HG02973 (cell line): ENCODE results near the gene SULT1A3.
A peak's percentile ranks its signal among the peaks of the same experiment; 100 is the strongest.
"Not testable (repeated sequence)": the region's sequence is repeated elsewhere in the genome, so short reads cannot be mapped to it uniquely, and the experiment has no call there.

Experiments
- ATAC-seq: cut with Tn5 transposase; IDR thresholded peaks from one replicate; pipeline ENCODE4 v1.9.1; 2021; ENCODE audit warnings: moderate library complexity; ENCODE audit not compliant: unreplicated experiment

The SULT1A3 gene

DNA sequence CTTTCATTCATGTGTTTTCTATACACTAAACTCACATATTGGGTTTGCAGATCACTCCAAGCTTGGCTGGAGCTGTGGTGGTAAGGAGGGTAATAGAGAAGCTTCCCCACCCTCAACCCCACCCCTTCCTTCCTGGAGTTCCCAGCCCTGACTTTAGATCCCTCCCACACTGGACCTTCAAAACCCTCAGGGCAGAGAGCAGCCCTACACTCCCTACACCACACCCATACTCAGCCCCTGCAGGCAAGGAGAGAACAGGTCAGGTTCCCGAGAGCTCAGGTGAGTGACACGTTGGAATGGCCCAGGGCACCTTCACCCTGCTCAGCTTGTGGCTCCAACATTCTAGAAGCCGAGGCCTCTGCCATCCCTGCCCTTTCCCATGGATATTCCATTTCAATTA is at the start of gene SULT1A3:
Gene SULT1A3, plus strand, starts transcription at position 207 of the 400 bp plus-strand sequence. CDS start 1,474 bp downstream, outside the sequence.
- not testable (repeated sequence) for ATAC-seq

DNA sequence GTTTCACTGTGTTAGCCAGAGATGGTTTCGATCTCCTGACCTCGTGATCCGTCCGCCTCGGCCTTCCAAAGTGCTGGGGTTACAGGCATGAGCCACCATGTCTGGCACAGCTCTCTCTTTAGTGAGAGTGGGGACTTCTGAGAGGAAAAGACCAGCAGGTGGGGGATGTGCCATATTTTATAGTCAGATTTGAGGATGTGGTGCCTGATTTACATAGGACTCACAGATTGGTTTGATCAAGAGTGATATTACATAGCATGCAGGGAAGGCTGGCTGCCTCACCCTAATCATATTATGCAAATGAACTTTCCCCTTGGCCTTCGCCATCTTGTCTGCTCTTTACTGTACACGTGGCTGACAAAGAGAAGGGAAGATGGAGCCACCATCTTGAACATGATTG is 48.0 kb upstream of the SULT1A3 start:
- no peak for ATAC-seq

DNA sequence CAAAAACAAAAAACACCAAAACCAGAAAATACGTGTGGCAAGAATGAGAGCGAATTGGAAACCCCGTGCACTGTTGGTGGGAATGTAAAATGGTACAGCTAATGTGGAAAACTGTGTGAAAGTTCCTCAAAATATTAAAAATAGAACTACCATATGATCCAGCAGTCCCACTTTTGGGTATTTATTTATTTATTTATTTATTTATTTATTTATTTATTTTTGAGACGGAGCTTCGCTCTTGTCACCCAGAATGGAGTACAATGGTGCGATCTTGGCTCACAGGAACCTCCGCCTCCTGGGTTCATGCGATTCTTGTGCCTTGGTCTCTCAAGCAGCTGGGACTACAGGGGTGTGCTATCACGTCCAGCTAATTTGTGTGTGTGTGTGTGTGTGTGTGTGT is 46.5 kb upstream of the SULT1A3 start:
- ATAC-seq = no peak

DNA sequence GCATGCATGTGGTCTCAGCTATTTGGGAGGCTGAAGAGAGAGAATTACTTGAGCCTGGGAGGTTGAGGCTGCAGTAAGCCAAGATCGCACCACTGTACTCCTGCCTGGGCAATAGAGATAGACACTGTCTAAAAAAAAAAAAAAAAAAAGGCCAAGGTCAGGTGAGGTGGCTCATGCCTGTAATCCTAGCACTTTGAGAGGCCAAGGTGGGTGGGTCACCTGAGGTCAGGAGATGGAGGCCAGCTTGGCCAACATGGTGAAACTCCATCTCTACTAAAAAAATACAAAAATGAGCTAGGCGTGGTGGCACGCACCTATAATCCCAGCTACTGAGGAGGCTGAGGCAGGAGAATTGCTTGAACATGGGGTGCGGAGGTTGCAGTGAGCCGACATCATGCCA is 43.9 kb upstream of the SULT1A3 start:
- no peak for ATAC-seq

DNA sequence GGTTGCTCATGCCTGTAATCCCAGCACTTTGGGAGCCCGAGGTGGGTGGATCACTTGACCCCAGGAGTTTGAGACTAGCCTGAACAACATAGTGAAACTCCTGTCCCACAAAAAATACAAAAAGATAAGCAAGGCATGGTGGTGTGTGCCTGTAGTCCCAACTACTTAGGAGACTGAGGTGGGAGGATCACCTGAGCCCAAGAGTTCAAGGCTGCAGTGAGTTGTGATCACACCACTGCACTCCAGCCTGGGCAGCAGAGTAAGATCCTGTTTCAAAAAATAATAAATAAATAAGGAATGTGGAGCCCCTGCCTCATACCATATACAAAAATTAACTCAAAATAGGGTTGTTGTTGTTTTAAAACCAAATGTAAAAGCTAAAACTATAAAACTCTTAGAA is 41.8 kb upstream of the SULT1A3 start:
- no peak for ATAC-seq

DNA sequence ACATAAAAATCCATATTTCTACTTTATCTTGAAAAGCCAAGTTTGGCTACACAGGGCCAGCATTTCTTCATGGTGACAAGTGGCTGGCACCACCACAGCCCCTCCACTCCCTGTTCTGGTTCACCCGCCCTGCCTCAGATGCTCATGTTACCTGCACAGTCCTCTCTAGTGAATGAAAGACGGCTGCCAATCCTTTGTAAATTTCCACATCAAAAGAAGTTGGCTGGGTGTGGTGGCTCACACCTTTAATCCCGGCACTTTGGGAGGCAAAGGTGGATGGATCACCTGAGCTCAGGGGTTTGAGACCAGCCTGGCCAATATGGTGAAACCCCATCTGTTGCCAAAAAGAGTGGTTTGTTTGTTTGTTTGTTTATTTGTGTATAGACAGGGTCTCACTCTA is 35.5 kb upstream of the SULT1A3 start:
- ATAC-seq = no peak

DNA sequence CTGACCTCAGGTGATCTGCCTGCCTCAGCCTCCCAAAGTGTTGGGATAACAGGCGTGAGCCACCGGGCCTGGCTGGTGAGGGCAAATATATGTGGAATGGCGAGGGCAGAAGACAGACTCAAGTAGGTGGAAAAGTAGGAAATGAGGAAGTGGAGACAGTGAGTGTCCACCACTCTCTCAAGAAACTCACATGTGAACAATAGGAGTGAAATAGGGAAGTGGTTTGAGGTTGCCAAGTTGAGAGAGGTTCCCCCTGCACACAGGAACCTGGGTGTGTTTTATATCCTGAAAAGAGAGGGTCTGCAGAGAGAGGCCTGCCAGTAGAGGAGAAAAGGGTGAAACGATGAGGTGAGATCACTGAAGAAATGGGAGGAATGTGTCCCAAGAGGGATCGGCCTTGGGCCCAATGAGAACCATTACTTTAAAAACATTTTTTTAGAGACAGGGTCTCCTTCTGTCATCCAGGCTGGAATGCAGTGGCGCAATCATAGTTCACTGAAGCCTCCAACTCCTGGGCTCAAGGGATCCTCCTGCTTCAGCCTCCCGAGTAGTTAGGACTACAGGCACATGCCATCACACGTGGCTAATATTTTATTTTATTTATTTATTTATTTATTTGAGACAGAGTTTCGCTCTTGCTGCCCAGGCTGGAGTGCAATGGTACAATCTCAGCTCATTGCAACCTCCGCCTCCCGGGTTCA is 32.7 kb upstream of the SULT1A3 start:
- ATAC-seq = no peak

DNA sequence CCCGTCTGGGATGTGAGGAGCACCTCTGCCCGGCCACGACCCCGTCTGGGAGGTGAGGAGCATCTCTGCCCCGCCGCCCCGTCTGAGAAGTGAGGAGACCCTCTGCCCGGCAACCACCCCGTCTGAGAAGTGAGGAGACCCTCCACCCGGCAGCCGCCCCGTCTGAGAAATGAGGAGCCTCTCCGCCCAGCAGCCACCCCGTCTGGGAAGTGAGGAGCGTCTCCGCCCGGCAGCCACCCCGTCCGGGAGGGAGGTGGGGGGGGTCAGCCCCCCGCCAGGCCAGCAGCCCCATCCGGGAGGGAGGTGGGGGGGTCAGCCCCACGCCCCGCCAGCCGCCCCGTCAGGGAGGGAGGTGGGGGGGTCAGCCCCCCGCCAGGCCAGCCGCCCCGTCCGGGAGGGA is 30.3 kb upstream of the SULT1A3 start:
- not testable (repeated sequence) for ATAC-seq

DNA sequence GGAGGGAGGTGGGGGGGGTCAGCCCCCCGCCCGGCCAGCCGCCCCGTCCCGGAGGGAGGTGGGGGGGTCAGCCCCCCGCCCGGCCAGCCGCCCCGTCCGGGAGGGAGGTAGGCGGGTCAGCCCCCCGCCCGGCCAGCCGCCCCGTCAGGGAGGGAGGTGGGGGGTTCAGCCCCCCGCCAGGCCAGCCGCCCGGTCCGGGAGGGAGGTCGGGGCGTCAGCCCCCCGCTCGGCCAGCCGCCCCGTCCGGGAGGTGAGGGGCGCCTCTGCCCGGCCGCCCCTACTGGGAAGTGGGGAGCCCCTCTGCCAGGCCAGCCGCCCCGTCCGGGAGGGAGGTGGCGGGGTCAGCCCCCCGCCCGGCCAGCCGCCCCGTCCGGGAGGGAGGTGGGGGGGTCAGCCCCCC is 29.6 kb upstream of the SULT1A3 start:
- ATAC-seq = not testable (repeated sequence)

DNA sequence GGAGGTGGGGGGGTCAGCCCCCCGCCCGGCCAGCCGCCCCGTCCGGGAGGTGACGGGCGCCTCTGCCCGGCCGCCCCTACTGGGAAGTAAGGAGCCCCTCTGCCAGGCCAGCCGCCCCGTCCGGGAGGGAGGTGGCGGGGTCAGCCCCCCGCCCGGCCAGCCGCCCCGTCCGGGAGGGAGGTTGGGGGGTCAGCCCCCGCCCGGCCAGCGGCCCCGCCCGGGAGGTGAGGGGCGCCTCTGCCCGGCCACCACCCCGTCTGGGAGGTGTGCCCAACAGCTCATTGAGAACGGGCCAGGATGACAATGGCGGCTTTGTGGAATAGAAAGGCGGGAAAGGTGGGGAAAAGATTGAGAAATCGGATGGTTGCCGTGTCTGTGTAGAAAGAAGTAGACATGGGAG is 28.9 kb upstream of the SULT1A3 start:
- not testable (repeated sequence) for ATAC-seq

DNA sequence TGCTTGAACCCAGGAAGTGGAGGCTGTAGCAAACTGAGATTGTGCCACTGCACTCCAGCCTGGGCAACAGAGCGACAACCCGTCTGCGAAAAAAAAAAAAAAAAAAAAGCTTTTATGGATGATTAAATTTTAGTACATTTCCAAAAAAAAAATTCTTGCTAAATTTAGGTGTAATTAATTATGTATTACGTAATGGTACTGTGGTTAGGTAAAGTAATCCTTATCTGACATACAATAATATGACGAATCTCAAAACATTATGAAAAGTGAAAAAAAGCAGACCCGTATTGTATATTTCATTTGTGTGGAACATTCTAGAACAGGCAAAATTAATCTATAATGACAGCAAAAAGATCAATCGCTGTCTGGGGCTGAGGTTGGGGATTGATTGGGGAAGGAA is 26.0 kb upstream of the SULT1A3 start:
- ATAC-seq = no peak

DNA sequence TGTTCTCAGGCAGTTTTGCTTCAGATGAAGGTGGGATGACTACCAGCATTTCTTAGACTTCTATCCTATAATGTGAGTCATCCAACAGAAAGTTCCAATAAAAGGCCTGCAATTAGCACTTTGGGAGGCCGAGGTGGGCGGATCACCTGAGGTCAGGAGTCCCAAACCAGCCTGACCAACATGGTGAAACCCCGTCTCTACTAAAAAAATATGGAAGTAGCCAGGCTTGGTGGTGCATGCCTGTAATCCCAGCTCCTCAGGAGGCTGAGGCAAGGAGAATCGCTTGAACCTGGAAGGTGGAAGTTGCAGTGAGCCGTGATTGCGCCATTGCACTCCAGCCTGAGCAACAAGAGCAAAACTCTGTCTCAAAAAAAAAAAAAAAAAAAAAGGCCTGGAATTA is 22.2 kb upstream of the SULT1A3 start:
- not testable (repeated sequence) for ATAC-seq

DNA sequence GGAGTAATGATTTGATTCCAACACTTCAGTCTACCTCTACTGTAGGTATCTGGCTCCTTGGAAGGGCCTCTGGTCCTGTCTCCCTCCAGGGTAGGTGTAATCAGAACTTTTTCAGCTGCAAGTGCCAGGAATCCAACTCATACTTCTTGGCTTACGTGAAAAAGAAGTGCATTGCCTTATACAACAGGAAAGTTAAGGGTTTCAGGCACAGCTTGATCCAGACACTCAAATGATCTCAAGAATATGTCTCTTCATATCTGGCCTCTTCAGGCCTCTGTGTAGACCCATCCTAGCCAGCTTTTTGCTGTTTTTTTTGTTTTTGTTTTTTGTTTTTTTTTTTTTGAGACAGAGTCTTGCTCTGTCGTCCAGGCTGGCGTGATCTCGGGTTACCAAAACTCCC is 19.9 kb upstream of the SULT1A3 start:
- no peak for ATAC-seq

DNA sequence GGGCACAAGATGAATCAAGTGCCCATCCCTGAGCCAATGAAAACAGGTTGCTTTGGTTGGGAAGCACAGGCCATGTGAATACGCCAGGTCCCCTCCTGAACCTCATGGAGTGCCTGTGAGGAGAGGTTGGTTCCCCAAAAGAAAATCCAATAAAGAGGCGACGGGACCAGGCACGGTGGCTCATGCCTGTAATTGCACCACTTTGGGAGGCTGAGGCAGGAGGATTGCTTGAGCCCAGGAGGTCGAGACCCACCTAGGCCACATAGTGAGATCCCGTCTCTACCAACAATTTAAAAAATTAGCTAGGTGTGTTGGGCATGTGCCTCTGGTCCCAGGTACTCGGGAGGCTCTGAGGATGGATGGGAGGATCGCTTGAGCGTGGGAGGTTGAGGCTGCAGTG is 19.1 kb upstream of the SULT1A3 start:
- no peak for ATAC-seq

DNA sequence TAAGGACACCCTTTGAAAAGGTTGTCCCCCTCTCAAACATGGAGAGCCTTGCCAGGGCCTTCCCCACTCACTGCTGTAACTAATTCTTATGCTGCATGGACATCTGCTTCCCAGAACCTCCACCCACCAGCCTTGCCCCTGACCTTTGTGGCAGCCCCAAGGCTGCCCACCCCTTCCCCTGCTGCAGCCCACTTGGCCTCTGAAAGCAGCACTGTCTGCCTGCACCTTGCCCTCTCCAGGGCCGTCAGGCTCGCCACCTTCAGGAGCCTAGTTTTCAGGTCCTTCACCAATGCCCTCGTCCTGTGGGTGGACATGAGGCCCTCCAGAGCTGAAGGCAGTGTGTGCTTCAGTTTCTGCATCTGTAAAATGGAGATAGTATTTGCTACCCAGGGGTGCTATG is 18.3 kb upstream of the SULT1A3 start:
- ATAC-seq = no peak

DNA sequence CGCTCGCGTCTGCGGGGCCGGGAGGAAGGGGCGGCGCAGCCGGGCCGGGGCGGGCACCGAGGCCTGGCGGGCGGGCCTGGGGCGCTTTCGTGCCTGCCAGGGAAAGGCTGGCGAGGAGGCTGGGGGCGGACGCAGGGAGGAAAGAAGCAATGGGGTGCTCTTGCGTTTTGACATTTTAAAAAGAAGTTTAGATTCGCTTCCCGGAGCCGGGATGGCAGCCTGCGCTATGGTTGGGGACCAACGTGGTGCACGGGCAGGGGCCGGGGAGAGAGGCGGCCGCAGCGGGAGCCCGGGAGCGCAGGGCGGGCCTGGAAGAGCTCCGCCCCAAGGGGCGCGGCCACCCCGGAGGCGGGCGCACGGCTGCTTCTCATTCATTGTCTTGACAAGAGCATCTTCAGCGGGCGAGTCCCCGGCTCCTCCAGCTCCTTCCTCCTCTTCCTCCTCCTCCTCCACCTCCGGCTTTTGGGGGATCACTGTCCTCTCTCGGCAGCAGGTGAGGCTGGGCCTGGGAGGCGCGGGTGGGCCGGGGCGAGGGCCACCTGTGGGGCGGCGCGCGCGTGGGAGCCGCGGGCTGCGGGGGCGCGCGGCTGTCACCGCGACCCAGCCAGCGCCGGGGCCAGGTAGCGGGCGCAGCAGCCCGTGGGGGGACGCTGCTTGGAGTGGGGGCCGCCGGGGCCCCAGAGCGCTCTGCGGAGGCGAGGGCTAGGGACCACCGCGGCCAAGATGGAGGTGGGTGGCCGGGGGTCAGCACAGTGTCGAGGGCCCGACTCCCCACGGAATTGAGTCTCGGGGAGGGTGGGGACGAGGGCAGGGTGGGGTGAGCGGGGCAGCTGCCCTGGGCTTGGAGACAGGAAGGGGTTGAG is 15.6 kb upstream of the SULT1A3 start, which contains the start of gene CORO1A:
Gene CORO1A, plus strand, starts transcription at position 370 of the 863 bp plus-strand sequence. CDS start 1,608 bp downstream, outside the sequence.
- no peak for ATAC-seq

DNA sequence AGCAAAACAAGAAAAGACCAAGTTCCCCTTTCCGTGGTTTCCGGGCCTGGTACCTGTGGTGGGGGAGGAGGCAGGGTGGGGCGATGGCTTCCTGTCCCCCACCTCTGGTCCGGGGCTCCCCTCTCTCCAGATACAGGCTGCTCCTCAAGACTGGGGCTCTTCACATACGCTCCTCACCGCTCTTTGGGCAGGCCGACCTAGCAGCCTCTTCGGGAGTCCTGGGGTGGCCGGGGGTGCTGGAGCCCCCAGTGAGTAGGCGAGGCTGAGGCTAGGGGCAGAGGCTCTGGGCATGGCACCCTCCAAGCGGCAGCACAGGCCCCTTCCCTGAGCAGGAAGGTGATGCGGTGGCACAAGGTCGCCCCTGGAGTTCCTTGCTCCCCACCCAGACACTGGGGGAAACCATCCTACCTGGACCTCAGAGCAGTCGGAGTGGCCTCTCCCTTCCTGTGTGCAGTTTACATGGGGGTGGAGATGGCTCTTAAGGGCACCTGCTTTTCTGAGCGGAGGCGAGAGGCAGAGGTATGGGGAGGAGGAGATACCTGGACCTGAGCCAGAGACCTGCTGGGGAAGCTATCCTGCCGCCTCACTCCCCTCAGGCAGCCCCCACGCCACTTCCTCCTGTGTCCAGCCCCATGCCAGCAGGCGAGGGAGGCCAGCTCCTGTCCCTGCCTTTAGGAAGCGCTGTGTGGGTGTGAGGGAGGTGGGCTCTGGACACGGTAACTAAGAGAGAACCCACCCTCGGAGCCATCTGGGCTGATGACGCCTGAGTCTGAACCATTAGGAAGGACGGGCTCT is 14.8 kb upstream of the SULT1A3 start:
- no peak for ATAC-seq

DNA sequence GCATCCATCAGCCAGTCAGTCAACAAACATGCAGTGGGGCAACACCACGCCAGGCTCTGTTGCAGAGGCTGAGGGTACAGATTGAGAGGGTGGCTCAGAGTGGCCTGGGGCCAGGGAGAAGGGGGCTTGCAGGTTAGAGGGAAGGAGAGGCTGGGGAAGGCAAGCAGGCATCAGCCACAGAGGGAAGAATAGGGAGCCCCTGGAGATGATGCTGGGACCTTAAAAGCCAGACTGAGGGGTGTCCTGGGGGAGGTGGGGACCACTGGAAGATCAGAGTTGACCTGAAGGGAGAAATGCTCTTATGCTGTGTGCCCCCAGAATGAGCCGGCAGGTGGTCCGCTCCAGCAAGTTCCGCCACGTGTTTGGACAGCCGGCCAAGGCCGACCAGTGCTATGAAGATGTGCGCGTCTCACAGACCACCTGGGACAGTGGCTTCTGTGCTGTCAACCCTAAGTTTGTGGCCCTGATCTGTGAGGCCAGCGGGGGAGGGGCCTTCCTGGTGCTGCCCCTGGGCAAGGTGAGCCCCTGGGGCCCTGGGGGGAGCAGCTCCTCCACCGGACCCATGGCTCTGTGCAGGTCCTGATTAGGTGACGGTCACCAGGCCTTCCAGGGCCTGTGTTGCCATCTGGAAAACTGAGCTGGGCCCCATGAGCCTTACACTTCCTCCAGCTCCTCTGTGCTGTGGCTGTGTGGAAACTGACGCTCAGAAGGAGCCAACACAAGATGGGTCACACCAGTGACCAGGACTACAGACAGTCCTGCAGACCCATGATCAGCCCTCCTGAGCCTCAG is 14.0 kb upstream of the SULT1A3 start:
- ATAC-seq = peak; percentile 2

DNA sequence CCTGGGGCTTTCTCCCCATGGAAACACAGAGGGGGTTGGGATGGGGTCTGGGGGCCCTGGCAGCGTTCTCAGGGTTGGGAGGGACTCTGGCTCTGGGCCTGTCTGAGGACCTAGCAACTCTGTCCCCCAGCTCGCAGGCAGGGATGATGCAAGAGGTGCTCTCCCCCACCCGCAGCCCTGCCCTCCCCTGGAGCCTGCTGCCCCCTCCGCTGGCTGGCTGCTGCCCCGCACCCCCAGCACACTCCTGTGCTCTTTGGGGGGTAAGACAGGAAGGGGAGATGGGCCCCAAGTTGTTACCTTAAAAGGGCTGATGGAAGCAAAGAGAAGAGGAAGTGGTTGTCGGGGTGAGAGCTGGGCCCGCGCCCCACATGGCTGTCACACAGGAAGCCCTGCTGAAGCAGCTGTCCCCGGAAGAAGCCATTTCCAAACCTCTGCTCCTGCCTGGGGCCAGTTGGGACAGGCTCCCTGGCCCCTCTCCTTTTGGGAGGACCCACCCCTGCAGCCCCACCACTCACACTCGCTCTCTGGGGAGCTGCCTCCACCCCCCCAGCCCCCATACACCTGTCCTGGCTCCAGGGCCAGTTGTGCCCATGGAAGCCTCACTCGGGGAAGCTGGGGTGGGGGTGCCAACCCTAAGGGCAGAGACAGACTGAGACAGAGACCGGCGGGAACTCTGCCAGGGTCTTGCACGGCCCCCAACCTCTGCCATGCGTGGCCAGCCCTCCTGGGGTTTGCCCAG is 13.2 kb upstream of the SULT1A3 start:
- ATAC-seq = peak; percentile 29

DNA sequence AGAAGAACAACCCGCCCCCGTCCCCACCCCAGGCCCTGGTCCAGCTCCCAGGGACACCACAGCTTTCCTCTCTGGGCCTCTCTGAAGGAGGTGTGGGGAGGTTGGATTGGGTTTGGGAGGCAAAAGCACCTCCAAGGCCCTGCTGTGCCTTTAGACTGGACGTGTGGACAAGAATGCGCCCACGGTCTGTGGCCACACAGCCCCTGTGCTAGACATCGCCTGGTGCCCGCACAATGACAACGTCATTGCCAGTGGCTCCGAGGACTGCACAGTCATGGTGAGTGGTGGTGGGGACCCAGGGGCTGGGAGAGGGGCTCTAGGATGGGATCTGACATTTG is 12.6 kb upstream of the SULT1A3 start:
- no peak for ATAC-seq
